Gastroesophageal sphincter (tissue), 3 donors: ENCODE measurements around the gene P4HA3.

Experiments
- CTCF ChIP-seq, 4 experiments: fragments of 200-600 bp in 2 of 4; fragments of 450-650 bp in 2 of 4; sonication (generic) in 1 of 4; IDR thresholded peaks; one replicate each; pipeline ENCODE4 v1.5.1; 2017 to 2019; ENCODE audit warnings: antibody characterized with exemption in 4 of 4, mild to moderate bottlenecking in 2 of 4, moderate library complexity in 2 of 4
- POLR2A ChIP-seq, 2 donors: fragments of 450-650 bp; IDR thresholded peaks; one replicate each; pipeline ENCODE4 v1.6.1; 2017; ENCODE audit warnings: antibody characterized with exemption in 2 of 2, mild to moderate bottlenecking in 2 of 2, moderate library complexity in 1 of 2

- TF ChIP-seq CTCF (IDR thresholded peaks at IDR 0.05) (no peak), POLR2A (IDR thresholded peaks at IDR 0.05) (no peak)
These were observed 27.8 kb downstream of the P4HA3 start for GRCh38 chr11:74283580-74284180.
